Measurements from ENCODE around the gene HSPG2.
"Not testable (repeated sequence)": the region's sequence is repeated elsewhere in the genome, so short reads cannot be mapped to it uniquely, and the experiment has no call there.

Gene HSPG2

GRCh38 chr1:21779613-21780521 is 157.2 kb downstream of the HSPG2 start:
- no peak overlapping the region for H3K27ac ChIP-seq
- DNase-seq (ENCODE audit: low read depth, low spot score), result no peak

GRCh38 chr1:21778405-21778727 is 158.7 kb downstream of the HSPG2 start:
- H3K27ac ChIP-seq, result no peak overlapping the region
- DNase-seq (ENCODE audit: low read depth, low spot score), result no peak

GRCh38 chr1:21776925-21777324 is 160.2 kb downstream of the HSPG2 start:
- not testable (repeated sequence) for DNase-seq (ENCODE audit: low read depth, low spot score); H3K27ac ChIP-seq

DNA sequence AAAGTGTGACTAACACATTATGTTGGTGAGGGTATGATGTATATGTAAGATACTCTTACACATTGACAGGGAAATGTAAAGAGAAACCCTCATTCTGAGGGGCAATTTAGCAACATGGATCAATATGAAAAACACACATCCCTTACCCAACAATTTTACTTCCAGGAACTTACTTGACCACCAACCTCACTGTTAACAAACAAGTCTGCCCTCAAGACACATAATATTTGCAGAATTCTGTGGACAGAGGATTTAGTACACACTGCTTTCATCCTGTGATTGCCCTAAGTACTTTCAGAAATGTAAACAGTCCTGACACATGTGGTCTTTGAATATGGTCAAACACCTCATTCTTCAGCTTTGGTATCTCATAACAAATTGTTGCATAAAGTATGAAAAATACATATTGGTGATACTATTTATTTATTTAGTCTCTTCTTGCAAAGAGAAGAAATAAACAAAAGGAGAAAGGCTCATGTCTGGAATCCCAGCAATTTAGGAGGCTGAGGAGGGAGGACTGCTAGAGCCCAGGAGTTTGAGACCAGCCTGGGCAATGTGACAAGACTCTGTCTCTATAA is 161.0 kb downstream of the HSPG2 start:
- no peak for DNase-seq (ENCODE audit: low read depth, low spot score)
- peak overlapping the region; percentile 10 for H3K27ac ChIP-seq

GRCh38 chr1:21775550-21775914 is 161.6 kb downstream of the HSPG2 start:
- no peak for DNase-seq (ENCODE audit: low read depth, low spot score)
- peak overlapping the region; percentile 10 for H3K27ac ChIP-seq

DNA sequence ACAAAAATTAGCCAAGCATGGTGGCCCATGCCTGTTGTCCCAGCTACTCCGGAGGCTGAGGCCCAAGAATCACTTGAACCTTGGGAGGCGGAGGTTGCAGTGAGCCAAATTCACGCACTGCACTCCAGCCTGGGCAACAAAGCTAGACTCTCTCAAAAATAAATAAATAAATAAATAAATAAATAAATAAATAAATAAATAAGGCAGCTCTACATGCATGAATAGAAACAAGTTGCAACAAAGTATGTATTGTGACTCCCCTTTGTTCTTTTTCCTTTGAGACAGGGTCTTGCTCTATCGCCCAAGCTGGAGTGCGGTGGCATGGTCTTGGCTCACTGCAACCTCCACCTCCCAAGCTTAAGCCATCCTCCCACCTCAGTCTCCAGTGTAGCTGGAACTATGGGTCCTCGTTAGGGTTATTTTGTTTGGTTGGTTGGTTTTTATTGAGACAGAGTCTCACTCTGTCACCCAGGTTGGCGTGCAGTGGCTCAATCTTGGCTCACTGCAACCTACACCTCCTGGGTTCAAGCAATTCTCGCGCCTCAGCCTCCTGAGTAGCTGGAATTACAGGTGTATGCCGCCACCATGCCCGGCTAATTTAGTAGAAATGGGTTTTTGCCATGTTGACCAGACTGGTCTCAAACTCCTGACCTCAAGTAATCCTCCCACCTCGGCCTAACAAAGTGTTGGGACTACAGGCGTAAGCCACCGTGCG is 162.1 kb downstream of the HSPG2 start:
- DNase-seq (ENCODE audit: low read depth, low spot score), result no peak
- peak overlapping the region; percentile 10 for H3K27ac ChIP-seq

GRCh38 chr1:21773585-21773984 is 163.5 kb downstream of the HSPG2 start:
- no peak overlapping the region for H3K27ac ChIP-seq
- DNase-seq (ENCODE audit: low read depth, low spot score), result no peak

Measured in epithelial cell of prostate (primary cell).